HG02885 (cell line): ENCODE results near the gene IL21R.

Experiments
- ATAC-seq: cut with Tn5 transposase; IDR thresholded peaks from one replicate; pipeline ENCODE4 v1.9.1; 2021; ENCODE audit warnings: mild to moderate bottlenecking; ENCODE audit not compliant: unreplicated experiment, poor library complexity

Gene IL21R

DNA sequence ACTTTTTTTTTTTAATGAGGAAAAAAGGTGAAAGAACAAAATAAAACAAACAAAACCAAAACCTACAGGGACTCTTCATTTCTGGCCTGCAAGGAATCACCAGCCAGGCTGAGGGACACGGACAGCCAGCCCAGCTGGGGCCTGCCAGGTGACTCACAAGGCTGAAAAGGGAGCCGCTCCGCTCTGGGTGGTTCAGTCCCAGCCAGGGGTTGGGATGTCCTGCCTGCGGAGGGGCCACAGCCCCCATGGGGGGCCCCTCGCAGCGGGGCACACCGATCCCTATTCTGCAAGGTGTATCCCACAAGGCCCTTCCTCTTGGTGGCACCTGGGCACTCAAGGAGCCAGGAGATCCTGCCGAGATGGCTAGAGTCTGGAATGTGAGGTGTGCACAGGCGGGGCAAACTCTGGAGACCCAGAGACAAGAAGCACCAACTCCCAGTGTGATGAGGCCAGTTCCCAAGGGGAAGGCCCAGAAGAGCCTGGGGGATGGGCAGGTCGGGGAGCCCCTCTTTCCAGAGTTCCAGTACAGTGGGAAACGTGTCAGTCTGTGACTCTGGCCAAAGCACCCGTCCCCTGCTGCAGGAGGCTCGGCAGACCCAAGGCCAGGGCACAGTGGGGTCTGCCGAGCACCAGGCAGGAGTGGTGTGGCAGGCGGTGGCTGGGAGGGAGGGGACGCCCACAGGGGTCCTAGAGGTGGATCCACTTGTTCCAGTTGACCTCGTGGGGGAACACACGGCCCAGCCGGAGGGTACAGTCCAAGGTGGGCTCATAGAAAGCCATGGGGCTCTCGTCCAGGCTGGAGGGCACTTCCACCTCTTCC, 58.9 kb downstream of the IL21R start:
- no peak for ATAC-seq

DNA sequence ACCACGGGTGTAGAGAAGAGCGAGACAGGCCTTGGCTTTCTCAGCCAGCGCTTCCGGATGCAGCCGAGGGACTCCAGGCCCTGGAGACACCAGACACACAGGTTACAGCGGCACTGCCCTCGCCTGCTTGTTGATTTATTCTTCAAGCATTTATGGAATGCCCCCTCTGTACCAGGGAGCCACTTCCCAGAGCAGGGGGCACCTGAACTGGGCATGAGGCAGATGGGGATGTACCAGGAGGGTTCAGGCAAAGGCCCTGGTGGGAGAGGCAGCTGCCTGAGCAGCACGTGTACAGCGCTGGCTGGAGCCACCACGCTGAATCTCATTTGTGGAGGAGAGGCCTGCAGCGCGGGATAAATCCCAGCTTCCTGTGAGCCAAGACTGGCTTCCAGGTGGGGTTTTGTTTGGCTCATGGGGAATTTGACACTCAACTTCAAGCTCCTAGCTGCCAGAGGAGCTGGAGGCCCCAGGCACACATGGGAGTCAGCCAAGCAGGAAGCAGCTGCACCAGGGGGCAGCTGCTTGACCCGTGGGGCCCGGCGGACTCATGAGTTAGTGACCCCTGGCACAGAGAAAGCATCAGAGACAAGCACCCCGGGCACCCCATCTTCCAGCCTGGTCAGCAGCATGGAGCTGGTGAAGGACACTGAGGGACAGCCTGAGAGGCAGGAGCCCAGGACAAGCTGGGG, 59.7 kb downstream of the IL21R start:
- no peak for ATAC-seq

DNA sequence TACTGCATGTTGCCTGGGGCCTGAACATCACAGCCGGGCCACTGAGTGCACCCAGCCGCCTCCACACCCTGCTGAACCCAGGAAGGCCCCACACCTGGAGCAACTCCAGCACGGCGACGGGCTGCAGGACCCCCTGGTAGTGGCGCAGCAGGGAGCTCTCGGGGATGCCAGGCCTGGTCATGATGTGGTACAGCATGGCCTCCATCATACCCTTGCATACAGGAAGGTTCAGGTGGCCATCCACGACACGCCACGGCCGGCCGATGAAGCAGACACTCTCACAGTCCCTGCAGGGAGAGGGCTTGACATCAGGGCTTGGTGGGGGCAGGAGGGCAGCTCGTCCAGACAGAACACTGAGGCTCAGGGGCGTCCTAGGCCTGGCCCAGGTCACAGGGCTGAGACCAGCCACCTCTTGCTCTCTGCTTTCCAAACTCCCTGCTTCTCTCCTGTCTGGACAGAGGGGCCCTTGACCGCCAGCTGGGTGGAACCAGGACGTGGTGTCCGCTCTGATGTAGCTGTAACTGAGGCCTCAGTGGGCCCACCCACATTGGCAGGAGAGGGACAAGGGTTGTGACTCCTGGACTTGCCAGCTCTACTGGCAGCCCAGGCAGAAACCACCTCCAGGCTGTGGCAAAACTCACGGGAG, 60.3 kb downstream of the IL21R start:
- no peak for ATAC-seq

DNA sequence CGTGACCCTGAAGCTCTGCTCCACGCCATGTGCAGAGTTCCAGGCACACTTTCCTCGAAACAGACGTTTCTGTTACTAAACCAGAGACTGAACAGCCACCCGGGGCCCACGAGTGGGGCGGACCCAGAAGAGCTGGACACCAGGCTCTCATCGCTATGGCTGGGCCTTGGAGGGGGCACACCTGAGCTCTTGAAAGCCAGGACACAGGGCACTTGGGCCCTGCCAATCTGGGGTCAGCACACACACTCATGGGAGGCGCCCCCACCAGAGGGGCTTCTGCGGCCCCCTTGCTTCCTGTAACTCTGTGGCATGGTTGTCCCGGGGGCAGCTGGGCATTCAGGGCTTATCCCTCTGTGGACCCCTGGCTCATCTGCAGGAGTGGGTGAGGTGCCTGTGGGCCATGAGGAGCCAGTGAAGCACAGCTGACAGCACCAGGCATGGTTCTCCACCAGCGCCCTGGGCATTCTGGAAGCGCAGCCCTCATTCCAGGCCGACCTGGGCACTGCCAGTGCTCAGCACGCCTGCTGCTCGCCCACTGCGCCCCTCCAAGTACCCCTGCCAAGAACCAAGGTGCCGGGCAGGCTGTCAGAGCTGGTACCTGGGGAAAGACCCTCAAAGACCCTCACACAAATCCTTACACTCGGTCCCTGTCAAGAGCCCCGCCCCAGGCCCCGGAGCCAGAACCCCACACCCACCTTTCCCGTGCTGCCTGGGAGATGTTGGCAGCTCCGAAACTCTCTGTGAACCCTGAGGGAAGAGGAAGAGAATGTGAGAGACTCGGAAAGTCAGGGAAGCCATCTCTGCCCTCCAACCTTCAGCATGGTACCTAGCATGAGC, 61.1 kb downstream of the IL21R start:
- ATAC-seq: no peak

DNA sequence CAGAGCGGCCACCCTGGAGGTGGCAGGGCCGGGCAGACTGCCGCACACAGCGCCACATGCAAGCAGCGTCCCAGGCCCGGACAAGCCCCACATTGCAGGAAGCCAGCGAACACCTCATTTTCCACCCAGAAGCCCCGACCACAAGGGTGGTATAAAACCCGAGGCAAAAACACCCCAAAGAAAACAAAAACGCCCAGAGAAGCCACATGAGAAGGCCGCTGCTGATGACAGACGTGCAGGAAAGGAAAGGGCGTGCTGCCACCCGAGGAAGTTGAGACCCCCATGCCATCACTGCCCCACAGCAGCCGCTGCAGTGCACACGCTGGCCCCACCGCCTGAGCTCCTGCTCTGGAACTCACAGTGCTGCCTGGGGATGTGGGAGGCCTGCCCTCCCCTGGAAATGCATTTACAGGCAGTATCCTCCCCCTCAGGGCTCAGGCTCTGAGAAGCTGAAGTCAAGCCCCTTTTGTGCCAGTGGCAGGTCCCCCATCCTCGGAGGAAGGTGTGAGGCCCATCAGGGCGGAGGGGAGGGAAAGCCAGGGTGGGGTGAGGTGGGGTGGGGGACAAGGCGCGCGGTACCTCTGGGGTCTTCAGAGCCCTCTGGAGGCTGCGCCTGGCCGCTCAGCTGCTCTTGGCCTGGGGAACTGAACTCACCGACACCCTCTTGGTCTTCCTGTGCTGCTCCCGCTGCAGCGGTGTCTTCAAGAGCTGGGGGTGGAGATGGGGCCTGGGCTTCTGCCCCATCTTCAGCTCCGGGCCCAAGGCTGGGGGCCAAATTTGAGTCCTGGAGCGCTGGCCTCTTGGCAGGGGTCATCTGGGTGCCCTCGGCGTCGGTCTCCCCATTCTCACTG, 62.0 kb downstream of the IL21R start:
- ATAC-seq: no peak

DNA sequence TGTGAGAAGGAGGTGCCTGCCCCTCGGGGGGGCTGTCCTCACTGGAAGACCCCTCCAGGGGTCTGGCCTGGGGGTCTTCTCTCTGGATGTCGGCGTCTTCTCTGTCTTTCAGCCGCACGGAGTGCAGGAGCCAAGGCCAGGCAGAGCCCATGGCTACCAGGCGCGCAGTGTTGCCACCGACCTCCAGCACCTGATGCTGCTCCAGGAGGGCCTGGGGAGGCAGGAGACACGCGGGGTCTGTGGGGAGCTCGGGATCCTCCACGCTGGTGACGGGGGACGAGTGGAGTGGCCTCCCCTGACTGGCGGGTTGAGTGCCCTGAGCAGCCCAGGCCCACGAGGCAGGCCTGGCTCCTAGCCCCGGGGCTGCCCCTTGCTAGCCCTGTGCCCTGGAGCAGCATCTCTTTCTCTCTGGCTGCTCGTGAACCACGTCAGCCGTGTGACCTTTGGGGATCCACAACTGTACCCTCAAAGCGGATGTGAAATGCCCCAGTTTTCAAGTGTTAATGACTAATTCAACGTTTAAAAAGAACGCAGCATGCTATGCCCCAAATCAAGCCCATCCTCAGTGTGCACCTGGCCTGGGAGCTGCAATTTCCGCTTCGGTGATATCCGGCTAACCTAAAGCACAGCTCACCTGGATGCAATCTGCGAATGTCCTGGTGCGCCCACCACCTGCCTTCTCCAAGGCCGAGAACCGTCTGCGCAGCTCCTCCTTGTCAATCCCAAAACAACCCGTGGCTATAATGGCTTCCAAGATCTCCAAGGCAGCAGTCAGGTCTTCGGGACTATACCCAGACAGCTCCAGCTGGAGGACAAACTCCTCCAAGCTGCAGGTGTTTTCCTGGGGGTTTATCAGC, 62.9 kb downstream of the IL21R start:
- ATAC-seq: no peak

DNA sequence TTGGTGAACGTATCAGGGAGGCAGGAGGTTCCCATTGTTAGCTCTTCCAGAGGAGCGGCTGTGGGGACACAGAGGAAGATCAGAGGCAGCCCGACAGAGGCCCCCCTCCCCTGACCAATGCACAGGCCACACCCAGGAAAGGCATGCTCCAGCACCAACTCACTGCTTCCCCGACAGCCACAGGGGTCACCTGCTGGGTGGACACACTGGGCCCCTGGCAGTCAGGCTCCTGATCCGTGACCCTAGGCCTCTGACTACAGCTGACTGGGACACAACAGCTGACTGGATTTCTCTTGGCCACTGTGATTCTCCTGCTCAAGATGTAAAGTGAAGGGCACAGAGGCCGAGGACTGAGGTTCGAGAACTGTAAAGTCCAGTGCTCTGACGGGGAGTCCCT, 63.5 kb downstream of the IL21R start:
- no peak for ATAC-seq

DNA sequence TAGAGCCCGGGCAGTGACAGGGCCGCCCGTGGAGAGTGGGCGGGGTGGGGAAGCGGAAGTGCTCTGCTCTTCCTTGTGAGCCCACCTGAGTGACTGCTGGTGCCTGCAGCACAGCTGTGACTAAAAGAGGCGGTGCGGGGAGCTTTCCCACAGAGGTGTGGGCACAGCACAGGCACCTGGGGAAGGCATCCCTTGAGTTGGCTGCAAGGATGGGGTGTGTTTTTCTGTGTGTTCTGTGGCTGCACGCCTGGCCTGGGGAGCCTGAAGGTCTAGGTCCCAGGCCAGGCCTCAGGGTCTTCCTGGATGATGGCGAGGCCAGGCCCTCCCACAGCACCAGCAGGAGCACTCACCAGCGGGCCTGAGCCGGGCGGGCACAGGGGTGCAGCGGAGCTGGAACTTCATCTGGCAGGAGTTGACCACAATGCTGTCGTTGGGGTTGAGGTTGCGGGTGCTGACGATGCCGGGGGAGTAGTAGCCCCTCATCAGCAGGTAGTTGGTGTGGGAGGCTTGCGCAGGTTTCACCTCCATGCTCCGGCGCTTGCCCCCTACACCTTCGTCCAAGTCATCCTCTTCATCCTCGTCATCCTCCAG, 67.1 kb downstream of the IL21R start:
- no peak for ATAC-seq

DNA sequence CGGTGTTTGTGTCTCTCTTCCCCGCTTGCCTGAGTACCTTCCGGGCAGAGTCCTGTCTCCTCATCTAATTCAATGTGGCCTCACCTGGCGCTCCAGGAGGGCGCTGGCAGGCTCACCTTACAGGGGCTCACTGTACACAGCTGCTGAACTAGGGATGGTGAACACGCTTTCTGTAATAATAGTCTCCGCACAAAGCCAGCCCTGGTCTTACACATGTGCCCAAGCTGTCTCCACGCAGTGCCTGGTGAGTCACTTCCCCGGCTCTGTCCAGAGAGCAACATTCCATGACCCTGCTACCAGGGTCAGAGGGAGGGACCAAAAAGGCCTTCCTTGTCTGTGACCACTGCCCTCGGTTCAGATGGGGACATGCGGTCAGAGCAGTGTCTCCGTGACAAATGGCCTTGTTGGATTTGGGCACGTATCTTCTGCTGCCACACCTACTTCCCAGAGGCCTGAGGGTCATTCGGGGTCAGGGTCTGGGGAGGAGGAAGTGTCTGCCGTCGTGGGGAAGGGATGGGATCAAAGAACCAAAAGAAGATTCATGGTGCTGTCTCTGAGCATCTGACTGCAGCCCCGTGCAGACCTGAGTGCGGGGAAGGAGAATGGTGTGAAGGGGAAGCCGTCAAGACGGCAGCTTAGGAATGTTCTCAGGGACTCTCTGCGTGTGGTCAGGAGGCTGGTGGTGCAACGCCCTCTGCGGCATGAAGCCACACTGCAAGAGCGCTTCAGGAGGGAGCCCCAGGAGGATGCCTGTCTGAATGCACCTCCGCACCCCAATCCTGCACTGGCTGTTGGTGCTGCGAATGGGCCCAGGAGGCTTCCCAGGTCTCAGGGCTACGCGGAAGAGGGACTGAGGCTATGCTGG, 68.8 kb downstream of the IL21R start:
- ATAC-seq: no peak

DNA sequence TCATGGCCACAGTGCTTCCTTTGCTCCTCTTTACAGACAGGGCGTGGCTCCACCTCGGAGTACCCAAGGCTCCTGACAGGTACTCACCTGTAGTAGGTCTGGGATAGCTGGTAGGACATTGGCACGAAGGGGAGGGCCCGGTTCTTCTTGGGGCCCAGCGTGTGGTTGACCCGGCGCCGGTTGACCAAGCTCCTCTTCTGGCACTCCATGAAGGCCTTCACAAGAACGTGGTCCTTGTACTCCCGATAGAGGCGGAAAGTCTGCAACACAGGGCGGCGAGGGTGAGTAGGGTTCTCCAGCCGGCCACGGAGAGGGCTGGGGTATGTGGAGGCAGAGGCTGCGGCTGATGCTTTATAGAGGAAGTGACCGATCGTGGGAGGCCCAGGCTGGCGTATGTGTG, 69.7 kb downstream of the IL21R start:
- ATAC-seq: no peak

DNA sequence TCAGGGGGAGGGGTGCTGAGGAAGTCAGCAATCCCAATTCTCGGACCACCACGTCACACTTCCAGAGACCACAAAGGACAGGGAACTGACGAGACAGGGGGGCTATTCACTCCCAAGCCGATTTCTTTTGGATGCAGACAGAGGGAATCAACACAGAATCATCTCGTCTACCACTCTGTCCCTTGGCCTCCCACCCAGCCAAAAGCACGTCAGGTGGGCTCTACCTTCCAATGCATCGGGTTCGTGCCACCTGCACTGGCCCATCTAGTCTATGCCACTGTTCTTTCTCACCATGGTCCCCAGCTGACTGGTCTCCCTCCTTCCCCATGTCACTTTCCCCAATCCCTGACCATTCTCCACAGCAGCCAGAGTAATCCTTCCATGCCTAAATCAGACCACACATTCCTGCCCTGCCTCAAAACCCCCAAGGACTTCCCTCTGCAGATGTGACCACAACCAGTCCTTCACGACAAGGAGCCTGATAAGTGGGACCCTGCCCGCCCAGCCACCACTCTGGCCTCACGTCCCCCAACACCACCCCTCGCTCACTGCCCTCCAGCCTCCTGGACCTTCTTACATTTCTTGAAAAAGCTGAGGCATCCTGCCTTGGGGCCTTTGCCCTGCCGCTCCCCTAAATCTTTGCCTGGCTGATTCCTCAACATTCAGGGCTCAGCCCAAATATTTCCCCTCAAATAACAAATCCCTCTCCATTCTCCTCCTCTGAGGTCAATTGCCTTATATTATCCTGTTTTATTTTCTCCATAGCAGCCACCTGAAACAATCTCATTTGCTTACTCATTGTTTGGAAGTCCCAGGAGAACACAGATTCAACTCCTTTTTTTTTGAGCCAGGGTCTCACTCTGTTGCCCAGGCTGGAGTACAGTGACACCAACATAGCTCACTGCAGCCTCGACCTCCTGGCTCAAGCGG, 70.4 kb downstream of the IL21R start:
- no peak for ATAC-seq

DNA sequence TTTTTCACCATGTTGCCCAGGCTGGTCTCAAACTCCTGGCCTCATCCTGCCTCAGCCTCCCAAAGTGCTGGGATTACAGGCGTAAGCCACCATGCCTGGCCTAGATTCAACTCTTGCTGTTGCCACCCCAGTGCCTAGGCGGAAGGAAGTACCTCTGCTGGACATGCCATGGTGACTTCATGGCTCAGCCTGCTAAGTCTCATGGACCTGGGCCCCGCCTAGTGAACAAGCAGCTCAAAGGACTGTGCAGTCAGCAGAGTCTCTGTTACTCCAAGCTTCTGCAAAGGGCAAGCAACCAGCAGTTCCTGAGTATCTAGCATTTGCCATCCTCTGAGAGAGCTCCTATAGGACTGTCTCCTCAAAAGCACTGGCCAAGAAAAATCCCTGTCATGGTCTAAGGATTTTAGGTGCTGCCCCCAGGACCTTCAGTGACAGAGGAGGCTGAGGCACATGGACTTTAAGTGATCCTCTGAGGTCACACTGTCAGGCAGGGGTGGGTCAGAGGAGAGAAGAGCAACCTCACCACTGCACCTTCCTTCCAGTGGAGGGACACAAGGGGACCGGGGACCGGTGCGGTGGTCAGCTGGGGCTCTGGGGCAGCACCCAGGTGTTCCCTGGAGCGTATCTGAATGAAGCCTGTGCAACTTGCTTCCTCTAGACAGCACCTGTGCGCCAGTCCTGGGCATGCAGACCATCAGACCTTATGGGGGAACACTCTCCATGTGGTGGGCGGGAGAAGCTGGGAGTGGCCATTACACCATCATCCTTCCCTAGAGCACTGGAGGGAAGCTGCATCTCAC, 71.3 kb downstream of the IL21R start:
- ATAC-seq: no peak

DNA sequence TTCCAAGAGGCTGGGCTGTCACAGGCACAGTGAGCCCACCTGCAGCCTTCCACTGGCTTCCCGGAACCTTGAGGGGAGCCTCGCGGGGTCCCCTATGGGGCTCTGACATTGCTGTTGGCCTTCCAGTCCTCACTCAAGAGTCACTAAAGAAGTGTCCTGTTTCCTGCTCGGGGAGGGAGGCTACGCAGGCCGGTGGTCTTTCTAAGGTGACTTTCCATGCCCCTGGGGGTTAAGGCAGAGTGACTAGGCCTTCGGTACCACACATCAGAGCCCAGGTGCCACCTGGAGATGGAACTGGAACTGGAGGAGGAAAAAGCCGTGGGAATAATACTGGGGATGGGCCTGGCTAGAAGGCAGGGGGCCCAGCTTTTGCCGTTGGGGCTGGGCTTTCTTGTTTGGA, 72.1 kb downstream of the IL21R start:
- no peak for ATAC-seq

DNA sequence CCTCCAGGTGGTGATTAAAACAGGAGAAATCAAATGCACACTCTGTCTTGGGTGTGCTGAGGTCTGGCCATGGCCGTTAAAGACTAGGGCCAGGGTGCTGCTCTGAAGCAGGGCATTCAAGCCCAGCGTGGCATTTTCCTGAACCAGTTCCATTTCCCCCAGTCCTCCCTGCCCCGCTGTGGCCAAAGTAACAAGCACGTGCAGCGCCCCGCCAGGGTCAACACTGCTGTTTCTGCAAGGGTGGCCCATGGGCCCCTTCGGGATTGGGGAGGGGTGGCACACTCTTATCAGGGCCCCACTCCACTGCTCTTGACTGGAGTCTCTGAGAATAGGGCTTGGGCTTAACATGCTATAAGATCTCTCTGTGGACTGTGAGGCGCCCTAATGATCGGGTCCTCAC, 72.9 kb downstream of the IL21R start:
- ATAC-seq: no peak

DNA sequence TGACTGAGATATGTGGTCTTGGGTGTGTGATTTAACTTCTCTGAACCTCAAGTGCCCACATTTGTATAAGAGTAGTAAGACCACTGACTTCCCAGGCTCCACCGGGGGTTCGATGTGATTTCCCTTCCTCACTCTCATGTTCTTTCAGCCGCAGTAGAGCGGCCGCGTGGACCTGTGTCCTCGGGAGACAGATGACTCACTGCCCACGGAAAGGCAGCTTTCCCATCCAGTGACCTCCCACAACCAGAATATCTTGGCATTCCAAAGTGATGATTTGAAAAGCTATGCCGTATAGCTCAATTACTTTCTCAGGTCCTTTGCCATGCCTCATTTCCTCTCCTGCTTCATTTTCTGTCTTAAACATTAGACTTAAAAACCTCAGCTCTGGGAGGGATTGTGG, 73.6 kb downstream of the IL21R start:
- ATAC-seq: no peak

DNA sequence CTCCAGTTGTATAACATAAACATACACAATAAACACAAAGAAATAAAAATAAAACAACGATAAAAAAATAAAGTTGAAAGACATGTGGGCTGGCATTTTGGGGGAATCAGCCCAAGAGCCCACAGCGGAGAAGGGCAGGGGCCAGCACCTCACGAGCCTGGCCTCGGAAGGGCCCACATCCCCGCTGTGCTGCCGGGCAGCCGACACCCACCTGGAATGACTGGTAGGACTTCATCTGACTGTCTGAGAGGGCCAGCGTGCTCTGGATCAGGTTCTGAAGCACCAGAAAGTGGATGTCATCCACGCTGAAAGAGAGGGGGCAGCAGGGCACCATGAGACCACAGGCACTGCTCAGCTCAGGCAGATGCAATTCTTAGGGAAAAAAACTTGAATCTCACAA, 74.3 kb downstream of the IL21R start:
- no peak for ATAC-seq
